ENCODE measurements around the gene NTMT2. TPM values are rescaled to one million over a fixed set of nuclear protein-coding genes. Genes with fewer than 3 reads are reported as not detected.

Gene NTMT2
- polyA plus RNA-seq, 1 experiment, result not detected

DNA sequence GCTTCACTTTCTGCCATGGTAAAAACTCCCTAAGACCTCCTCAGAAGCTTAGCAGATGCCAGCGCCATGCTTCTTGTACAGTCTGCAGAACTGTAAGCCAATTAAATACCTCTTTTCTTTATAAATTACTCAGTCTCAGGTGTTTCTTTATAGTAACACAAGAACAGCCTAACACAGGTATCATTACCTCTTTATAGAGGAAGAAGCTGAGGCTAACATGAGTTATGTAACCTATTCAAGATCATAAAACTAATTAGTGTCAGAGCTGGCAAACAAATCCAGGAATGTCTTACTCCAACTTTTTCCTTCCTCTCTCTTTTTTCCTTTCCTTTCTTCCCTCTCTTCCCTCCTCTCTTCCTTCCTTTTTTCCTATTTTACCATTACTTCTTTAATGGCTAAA is 9.3 kb downstream of the NTMT2 start:
- Histone ChIP-seq H3K27me3 (ENCODE audit: control insufficient read depth, insufficient read depth, low read length) (no peaks in the 10 kb centered on the region), H3K27ac (ENCODE audit: low read depth, low read length) (no peak overlapping the region), H3K9me3 (ENCODE audit: control insufficient read depth, insufficient read depth, low read length) (no peaks in the 10 kb centered on the region), H3K4me3 (ENCODE audit: low read depth, low read length) (no peak overlapping the region)
- no peak for DNase-seq (ENCODE audit: low read depth, low spot score)
- ChIA-PET POLR2A (no interaction called here), CTCF (no interaction called here)
- TF ChIP-seq, protein P1, sequence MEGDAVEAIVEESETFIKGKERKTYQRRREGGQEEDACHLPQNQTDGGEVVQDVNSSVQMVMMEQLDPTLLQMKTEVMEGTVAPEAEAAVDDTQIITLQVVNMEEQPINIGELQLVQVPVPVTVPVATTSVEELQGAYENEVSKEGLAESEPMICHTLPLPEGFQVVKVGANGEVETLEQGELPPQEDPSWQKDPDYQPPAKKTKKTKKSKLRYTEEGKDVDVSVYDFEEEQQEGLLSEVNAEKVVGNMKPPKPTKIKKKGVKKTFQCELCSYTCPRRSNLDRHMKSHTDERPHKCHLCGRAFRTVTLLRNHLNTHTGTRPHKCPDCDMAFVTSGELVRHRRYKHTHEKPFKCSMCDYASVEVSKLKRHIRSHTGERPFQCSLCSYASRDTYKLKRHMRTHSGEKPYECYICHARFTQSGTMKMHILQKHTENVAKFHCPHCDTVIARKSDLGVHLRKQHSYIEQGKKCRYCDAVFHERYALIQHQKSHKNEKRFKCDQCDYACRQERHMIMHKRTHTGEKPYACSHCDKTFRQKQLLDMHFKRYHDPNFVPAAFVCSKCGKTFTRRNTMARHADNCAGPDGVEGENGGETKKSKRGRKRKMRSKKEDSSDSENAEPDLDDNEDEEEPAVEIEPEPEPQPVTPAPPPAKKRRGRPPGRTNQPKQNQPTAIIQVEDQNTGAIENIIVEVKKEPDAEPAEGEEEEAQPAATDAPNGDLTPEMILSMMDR (IDR thresholded peaks at IDR 0.05; ENCODE audit: low read depth, low read length), result no peak

DNA sequence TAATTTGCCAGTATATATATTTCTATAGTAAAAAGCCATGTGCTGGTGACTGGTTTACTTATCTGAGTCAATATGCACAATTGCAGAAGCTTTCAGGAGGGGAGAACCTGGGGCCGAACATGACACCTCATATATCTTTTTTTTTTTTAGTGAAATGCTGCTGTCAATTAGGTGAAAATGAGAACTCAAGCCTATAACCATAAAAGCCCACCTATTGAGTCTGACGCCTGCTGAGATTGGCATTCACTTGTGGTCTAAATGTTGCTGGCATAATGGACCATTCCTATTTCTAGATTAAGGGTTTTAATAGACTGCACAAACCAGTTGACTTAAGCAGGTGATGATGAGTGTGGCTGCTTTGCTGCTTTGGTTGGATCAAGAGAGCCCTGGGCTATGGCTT is 10.8 kb downstream of the NTMT2 start:
- DNase-seq (ENCODE audit: low read depth, low spot score), result no peak
- Histone ChIP-seq H3K9me3 (ENCODE audit: control insufficient read depth, insufficient read depth, low read length) (no peaks in the 10 kb centered on the region), H3K27ac (ENCODE audit: low read depth, low read length) (no peak overlapping the region), H3K27me3 (ENCODE audit: control insufficient read depth, insufficient read depth, low read length) (no peaks in the 10 kb centered on the region), H3K4me3 (ENCODE audit: low read depth, low read length) (no peak overlapping the region)
- TF ChIP-seq, protein P1 (IDR thresholded peaks at IDR 0.05; ENCODE audit: low read depth, low read length), result no peak
- ChIA-PET POLR2A (no interaction called here), CTCF (no interaction called here)

DNA sequence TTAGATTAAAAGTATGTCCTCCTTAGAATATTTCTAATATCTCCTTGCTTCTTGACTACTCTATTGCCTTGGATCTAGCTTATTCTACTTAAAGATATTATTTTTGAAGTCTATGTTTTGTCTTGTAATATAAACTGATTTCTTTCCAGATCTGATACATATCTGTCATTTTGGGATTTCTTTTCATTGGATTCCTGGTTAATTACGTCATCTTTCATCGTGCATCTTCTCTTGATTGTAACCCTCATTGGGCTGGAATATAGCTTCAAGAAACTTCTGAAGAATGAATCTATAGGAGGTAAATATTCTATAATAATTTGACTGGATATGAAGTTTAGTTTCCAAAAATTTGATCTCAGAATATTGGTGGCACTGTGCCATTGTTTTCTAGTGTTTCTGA is 12.1 kb downstream of the NTMT2 start:
- ChIA-PET CTCF (no interaction called here), POLR2A (no interaction called here)
- TF ChIP-seq, protein P1 (IDR thresholded peaks at IDR 0.05; ENCODE audit: low read depth, low read length), result no peak
- Histone ChIP-seq H3K27me3 (ENCODE audit: control insufficient read depth, insufficient read depth, low read length) (no peaks in the 10 kb centered on the region), H3K4me3 (ENCODE audit: low read depth, low read length) (no peak overlapping the region), H3K9me3 (ENCODE audit: control insufficient read depth, insufficient read depth, low read length) (no peaks in the 10 kb centered on the region), H3K27ac (ENCODE audit: low read depth, low read length) (no peak overlapping the region)
- DNase-seq (ENCODE audit: low read depth, low spot score), result no peak

- Histone ChIP-seq H3K4me3 (ENCODE audit: low read depth, low read length) (no peak overlapping the region), H3K27ac (ENCODE audit: low read depth, low read length) (no peak overlapping the region), H3K9me3 (ENCODE audit: control insufficient read depth, insufficient read depth, low read length) (no peaks in the 10 kb centered on the region), H3K27me3 (ENCODE audit: control insufficient read depth, insufficient read depth, low read length) (no peaks in the 10 kb centered on the region)
- TF ChIP-seq, protein P1 (IDR thresholded peaks at IDR 0.05; ENCODE audit: low read depth, low read length), result no peak
- ChIA-PET CTCF (no interaction called here), POLR2A (no interaction called here)
- DNase-seq (ENCODE audit: low read depth, low spot score), result peak; percentile 87
Observed at GRCh38 chr1:170162459-170163246, 16.9 kb downstream of the NTMT2 start.

DNA sequence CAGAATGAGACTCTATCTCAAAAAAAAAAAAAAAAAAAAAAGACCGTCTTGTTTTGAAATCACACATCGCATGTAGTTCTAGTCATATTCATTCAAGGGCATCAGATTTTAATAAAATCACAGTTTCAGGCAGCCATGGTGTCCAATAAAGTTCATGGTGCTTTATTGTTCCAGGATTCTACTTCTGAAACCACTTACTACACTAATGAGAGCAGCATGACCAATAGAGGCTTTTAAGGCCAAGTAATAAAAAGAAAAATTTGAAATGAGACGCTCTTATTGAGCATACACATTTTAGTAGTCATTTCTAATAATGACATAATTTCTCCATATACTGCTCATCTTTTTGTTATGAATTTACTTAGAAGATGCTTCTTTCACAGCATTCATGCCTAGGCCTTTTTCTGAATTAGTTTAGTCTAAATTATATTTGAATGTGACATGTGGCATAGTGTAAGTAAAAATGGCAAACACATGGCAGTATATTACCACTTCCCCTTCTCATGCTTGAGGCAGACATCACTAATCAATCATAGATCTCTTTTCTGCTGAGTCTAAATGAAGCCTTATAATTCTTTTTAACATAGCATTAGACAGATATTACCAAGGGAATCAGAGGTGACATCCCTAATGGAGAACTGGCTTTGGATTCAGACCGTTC is 18.5 kb downstream of the NTMT2 start:
- ChIA-PET CTCF (no interaction called here), POLR2A (no interaction called here)
- TF ChIP-seq, protein P1 (IDR thresholded peaks at IDR 0.05; ENCODE audit: low read depth, low read length), result no peak
- Histone ChIP-seq H3K9me3 (ENCODE audit: control insufficient read depth, insufficient read depth, low read length) (no peaks in the 10 kb centered on the region), H3K27me3 (ENCODE audit: control insufficient read depth, insufficient read depth, low read length) (no peaks in the 10 kb centered on the region), H3K4me3 (ENCODE audit: low read depth, low read length) (no peak overlapping the region), H3K27ac (ENCODE audit: low read depth, low read length) (no peak overlapping the region)
- DNase-seq (ENCODE audit: low read depth, low spot score), result no peak
